GM20000 (cell line): Measurements from ENCODE around the gene RASA3.
"Not testable (repeated sequence)": the region's sequence is repeated elsewhere in the genome, so short reads cannot be mapped to it uniquely, and the experiment has no call there.

Source experiments
- DNase-seq: peaks from one replicate; pipeline ENCODE4 v3.0.0; 2012; ENCODE audit warnings: low spot score
- TF ChIP-seq, protein P1 (sequence below): IDR thresholded peaks from 2 replicates; pipeline ENCODE4 v1.5.1; 2012; ENCODE audit warnings: mild to moderate bottlenecking, control low read depth; ENCODE audit errors: extremely low read depth, missing control alignments

RASA3 gene

DNA sequence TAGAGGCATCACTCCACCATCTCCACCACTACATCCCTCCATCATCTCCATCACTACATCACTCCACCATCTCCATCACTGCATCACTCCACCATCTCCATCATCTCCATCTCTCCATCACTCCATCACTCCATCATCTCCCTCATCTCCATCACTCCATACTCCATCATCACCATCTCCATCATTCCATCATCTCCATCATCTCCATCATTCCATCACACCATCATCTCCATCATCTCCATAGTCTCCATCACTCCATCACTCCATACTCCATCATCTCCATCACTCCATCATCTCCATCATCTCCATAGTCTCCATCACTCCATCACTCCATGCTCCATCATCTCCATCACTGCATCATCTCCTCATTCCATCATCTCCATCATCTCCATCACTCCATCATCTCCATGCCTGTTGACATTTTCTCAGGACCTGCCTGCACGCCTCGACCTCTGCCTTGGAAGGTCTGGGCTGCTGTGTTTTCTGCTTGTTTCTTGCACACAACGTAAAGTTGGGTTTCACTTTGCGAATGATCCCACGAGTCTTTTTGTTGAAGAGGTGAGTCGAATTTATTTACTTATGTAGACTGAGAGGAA is 21.2 kb upstream of the RASA3 start:
- no peak for DNase-seq
- TF ChIP-seq, protein P1, sequence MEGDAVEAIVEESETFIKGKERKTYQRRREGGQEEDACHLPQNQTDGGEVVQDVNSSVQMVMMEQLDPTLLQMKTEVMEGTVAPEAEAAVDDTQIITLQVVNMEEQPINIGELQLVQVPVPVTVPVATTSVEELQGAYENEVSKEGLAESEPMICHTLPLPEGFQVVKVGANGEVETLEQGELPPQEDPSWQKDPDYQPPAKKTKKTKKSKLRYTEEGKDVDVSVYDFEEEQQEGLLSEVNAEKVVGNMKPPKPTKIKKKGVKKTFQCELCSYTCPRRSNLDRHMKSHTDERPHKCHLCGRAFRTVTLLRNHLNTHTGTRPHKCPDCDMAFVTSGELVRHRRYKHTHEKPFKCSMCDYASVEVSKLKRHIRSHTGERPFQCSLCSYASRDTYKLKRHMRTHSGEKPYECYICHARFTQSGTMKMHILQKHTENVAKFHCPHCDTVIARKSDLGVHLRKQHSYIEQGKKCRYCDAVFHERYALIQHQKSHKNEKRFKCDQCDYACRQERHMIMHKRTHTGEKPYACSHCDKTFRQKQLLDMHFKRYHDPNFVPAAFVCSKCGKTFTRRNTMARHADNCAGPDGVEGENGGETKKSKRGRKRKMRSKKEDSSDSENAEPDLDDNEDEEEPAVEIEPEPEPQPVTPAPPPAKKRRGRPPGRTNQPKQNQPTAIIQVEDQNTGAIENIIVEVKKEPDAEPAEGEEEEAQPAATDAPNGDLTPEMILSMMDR: no peak

DNA sequence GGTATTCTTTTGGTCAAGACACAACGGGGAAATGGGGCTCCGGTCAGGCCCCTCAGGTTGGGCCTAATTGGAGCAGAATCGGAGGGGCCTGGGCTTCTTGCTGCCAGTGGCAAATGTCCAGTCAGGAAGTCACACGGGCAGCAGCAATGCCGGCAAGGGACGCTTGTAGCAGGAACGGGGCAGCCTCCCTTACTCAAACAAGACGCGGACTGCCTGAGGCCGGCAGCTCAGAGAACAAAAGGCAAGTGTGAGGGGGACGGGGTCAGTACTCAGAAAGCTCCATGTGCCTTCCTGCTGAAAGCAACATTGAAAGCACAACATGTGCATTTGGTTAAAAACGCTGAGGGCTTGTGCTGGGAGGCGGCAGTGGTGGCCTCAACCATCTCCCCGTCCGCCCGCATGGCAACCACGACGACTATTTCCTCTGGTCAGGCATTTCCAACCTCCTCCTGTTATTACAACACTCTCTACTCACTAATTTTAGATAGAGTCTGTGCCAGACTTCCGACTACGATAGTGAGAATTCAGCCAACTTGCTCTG is 20.5 kb upstream of the RASA3 start:
- DNase-seq: no peak
- TF ChIP-seq, protein P1: no peak

DNA sequence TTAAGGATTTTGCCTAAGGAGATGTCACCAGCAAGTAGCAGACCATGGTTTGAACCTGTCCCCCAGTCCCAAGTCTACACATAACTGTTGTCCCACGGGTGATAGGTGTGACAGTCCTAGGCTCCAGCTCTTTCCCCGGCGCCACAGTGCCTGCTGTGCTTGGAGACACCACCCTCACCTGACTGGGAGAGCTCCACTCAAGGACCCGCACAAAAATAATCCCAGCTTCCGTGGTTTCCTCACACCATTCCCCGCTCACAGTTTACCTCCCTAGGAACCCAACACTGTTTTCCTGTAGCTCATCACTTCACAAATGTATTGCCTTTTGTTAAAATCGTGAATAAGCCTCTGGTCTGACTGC is 19.8 kb upstream of the RASA3 start:
- TF ChIP-seq, protein P1: no peak
- no peak for DNase-seq

DNA sequence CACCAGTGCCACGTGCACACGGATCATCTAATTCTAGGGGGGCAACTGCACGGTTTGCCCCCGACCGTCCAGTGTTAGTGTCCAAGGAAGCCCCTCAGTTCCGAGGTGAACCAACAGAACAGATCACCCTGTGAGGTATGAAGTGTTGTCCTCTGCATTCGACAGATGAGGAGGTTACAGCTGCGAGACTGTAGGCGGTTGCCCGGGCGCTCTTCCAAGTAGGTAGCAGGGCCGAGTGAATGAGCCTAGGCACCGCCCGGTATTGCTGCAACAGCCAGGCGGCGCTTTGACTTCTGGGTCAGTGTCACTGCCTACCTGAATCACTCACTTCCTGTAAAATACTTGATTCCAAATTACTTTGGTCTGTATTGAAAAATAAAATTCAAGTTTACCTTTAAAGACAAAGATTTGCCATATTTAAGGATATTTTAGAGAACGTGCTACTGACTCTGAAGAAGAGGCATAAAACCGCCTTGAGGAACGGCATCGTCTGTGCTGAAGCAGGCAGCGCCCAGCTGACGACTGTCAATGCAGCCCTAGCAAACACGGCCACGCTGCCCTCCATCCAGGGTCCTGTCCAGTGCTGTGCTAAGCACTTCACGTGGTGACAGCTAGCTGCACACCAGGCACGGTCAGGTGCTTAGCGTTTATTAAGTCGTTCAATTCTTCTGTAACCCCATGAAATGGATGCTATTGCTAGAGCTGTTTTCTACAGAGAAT is 19.3 kb upstream of the RASA3 start:
- no peak for DNase-seq
- TF ChIP-seq, protein P1: no peak

DNA sequence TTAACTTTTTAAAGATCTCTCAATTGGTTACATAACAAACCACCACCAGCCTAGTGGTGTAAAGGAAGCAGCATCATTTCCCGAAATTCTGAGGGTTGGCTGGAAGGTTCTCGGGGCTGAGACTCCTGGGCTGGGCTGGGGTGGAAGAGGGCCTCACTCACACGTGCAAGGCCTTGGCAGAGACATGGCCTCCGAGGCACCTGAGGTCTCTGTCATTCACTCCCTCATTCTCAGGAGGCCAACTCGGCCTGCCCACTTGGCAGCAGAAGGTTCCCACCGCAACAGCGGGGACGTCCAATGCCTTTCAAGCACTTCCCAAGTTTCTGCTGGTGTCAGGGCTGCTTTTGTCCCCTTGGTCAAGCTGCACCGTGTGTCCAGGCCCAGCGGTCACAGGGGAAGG is 18.6 kb upstream of the RASA3 start:
- DNase-seq: no peak
- TF ChIP-seq, protein P1: no peak

DNA sequence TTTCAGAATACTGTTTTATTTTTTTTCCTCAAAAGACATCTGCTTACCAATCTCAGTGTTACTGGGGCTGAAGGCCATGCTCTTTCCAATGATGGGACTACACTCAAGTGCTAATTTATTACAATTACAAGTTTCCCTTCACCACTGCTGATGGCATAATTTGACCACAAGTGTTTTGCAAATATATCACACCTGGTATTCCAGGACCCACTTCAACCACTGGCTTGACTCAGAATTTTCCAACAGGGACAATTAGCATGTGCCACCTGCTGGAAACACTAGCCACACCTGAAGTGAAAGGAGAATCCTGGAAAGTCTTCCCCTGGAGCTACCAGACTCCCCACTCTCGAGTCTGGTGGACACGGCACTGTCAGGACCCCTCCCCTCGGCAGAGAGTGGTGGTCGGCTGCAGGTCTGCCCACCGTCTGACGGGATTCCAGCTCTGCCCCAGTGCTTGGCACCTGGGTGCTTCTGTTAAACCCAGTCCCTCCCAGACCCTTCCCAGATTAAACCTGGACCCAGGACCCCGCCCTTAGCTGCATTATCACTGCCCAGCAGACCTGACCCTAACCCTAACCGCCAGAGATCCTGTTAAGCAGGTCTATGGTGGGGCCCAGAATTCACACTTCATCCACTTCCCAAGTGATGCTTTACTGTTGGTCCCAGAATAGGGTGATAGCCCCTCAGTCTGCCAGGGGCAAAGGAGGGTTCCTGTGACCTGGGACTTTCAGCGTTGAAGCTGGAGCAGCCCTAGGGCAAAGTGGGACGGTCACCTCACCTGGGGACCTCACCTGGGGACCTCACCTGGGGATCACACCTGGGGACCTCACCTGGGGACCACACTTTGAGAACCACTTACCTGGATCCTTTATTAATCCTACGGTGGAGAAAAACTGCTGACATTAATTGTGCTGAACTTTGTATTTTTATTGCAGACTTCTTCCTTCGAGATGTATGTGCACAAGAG is 17.6 kb upstream of the RASA3 start:
- DNase-seq: no peak
- TF ChIP-seq, protein P1: no peak

DNA sequence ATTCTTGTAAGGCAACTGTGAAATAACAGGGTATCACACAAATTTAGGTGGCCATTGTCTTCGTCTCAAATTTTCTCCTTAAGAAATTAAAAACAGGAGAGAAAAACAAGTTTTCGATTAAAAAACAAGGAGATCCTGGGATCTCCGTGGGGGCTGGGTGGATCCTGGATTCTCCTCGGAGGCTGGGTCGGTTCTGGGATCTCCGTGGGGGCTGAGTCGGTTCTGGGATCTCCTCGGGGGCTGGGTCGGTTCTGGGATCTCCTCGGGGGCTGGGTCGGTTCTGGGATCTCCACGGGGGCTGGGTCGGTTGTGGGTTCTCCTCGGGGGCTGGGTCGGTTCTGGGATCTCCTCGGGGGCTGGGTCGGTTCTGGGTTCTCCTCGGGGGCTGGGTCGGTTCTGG is 16.5 kb upstream of the RASA3 start:
- not testable (repeated sequence) for DNase-seq
